ENCODE measurements around the gene NAALADL2.
"Not testable (repeated sequence)": the region's sequence is repeated elsewhere in the genome, so short reads cannot be mapped to it uniquely, and the experiment has no call there.

The NAALADL2 gene

GRCh38 chr3:175336406-175337133, 477.4 kb downstream of the NAALADL2 start:
- no peak for DNase-seq

DNA sequence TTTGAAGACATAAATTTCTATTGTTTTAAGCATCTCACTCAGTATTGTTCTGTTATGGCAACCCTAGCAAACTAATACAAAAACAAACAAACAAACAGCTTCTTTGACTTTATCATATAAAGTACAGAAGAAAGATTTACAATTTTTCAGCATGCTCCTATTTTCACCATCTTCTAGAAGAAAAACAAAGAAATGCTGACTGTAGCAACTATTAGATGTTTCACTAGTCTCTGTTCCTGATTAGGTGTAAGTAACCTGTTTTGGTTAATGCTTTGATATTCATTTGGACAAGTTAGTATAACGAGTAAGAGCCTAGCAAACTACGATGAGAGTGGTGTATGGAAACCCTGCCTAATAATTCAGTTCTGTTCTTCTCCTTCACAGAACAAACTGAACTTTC, 478.5 kb downstream of the NAALADL2 start:
- DNase-seq, result no peak

- no peak for DNase-seq
Measured at GRCh38 chr3:175338775-175339535, 479.8 kb downstream of the NAALADL2 start.

- DNase-seq, result no peak
Measured at GRCh38 chr3:175340338-175341015, 481.3 kb downstream of the NAALADL2 start.

DNA sequence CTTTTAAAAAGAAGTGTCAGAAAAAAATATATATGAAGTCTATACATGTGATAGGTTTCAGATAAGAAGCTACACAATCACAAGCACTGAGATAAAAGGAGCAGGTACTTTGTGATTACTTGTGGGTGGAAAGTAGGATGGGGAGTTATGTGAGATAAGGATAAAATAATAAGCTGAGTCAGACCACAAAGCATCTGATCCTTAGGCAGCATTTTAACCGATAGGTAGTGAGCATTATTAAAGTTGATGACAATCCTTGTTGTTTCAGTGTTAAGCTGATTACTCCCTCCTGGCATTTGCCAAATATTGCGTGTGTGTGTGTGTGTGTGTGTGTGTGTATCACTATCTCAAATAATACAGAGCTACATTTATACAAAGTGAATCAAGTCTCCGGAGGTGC, 483.1 kb downstream of the NAALADL2 start:
- DNase-seq, result no peak

GRCh38 chr3:175343946-175344345, 484.8 kb downstream of the NAALADL2 start:
- DNase-seq, result no peak

DNA sequence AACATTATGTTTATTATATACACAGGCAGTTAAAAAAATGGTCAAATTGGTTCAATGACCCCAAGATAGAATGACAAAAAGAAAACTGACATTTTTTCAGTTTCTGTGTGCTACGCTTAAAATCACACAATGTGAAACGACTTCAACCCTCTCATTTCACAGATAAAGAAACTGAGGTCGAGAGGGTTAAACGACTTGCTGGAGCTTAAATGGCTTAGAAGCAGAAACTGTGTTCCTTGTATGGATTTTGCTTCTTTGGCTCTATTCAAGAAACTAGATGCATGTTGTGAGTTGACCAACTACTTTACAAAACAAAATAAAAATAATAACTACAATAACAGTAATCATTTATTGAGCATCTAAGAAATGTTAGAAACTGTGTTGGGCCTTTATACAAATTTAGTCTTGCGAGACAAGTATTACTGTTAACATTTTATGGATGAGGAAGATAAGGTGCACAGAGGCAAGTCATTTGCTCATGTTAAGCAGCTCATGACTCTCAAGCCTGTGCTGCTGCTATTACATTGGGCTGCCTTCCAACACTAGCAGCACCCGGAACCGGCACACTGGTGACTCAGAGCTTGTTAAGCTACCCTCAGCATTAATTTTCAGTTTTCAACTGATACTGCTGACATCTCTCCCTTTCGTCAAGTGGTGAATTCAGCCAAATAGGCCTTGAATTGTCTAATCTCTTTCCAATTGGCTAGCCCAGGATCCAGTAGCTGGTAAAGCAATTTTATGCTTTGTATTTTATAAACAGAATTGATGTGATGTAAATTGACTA, 487.6 kb downstream of the NAALADL2 start:
- no peak for DNase-seq

DNA sequence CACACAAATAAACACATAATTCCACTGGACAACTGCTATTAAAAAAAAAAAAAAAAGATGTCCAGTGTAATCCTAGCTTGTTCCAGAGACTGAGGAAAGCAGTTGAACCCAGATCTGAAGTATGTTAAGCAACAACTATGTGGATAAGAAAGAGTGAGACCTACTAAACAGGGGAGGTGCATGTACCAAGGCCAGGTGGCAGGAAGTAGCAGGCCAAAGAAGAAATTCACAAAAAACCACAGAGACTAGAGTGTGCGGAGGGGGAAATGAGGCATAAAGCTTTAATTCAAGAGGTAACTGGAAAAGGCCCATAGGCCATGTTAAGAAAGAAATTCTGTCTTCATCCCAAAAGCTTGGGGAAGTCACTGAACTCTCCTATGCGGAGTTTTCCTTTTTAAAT, 490.0 kb downstream of the NAALADL2 start:
- DNase-seq, result no peak

DNA sequence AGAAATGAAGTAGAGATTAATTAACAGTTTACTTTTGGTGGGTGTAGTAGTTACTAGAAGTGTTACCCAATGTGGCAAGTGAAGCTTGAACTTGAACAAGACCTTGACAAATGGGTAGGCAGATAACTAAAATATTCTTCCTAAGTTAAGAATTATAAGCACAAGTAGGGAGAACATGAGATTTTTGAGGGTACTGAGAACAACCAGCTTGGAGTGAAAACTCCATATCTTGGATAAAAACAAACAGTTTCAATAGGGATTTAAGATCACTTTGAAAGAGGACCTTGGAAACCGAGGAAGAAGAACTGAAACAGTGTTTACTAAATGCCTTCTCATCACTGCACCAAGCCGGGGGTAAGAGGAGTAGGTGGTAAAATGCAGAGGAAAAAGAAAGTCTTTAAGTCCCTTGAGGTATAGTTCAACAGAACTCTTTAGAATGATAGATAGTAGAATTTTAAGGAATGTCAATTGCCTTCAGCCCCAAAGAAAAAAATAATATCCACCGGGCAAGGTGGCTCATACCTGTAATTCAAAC, 496.7 kb downstream of the NAALADL2 start:
- no peak for DNase-seq

DNA sequence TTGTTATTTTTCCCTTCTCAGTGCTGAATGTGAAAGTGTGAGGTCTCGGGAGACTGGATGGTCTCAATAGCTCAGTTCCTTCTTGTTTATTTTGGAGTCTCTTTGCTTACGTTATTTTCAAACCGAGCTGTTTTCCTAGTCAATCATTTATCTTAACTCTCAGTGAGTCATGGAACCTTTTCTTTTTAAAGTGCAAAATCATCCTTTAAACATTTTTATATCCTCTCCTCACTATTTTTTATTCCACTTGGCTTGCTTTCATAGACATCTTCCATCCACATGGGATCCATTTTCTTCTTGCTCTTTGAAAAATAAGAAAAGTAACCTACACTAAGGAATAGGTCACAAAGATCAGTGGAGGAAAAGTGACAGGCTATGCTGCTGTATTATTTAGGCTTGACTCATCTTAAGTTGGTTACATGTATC, 497.8 kb downstream of the NAALADL2 start:
- no peak for DNase-seq

DNA sequence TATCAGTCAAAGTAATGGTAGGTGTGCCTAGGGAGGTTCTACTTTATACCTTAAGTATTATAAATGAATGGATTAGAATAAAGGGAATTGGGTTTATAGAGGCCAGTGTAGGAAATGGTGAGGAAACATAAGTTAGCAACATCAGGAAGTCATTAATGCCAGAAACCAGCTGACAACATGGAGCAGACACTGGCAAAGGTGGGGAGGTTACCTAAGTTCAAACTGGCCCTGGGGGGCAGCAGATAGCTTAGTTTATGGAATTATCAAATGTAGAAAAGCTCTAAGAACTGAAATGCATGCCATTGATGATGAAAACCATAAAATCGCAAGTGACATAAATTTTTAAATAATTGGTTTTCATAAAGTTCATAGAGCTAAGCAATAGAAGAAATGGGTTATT, 498.6 kb downstream of the NAALADL2 start:
- DNase-seq, result no peak

- no peak for DNase-seq
Measured at GRCh38 chr3:175358935-175359334, 499.8 kb downstream of the NAALADL2 start.

DNA sequence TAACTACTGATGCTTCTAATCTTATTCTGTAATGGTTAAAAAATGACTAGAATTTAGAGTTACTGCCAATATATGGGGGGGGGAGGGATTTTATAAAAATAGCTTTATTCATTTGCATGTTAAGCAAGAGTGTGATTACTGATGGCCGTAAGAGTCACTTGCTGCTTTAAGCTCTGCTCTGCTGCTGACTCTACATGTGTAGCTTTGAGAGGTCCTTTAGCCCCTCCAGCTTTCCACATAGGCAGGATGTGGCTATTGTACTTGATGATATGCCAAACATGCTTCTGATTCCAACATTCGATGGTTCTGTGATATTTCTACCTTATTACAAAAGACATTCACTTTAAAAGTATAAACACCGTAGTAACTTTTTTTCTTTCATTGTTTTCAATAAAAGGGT, 511.3 kb downstream of the NAALADL2 start:
- not testable (repeated sequence) for DNase-seq

- not testable (repeated sequence) for DNase-seq
Measured at GRCh38 chr3:175371187-175371586, 512.1 kb downstream of the NAALADL2 start.

- no peak for DNase-seq
Measured at GRCh38 chr3:175374705-175375104, 515.6 kb downstream of the NAALADL2 start.

DNA sequence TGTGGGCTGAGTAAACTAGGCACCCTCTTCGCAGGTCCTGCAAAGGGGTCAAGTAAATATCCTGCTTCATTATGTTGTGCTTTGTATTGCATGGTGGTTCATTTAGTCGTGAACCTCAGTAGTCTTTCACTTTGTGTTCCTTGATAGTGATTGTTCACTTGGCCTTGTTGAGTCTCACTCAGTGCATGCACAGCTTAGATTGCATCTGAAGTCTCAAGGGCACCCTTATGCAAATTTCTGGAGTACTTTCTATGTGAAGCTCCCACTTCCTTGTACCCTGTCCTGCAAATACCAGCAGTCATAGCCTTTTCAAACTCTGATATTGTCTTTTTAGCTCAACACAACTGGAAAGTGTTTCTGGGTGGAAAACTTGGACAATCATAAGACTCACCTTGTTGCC, 519.2 kb downstream of the NAALADL2 start:
- no peak for DNase-seq

DNA sequence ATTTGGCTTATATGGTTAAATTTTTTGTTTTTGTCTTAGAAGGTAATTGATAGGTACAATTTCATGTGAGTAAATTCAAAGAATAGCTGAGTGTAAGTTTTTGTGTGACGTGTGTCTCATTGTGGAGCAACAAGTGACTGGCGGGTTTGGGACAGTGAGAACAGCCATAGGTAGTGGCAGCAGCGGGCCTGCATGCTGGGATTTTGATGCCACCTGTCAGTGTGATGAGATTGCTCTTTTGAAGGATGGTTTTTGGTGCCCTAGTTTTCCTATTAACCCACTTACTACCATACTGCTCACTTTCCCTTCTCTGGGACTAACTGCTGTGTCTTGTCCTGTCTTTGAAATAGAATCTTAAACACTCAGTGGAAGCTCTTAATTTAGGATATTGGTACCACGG, 522.6 kb downstream of the NAALADL2 start:
- no peak for DNase-seq

GRCh38 chr3:175383371-175383770, 524.2 kb downstream of the NAALADL2 start:
- DNase-seq, result no peak

DNA sequence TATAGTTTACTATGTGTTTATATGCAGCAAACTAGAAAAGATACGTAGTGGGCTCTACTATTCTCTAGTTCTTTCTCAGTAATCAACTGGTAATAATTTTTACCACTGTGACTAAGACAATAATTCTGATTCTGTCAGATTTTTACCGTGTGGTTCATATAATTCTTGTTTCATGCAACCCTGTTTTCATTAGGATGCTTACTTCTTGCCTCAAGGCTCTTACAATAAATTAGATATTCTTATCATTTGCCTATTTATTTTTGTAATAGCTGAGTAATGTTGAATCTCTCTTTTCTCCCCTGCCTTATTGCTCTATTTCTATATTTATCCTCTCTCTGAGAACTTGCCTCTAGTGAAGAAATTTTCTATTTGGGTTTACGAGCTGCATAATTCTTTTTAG, 524.7 kb downstream of the NAALADL2 start:
- no peak for DNase-seq

DNA sequence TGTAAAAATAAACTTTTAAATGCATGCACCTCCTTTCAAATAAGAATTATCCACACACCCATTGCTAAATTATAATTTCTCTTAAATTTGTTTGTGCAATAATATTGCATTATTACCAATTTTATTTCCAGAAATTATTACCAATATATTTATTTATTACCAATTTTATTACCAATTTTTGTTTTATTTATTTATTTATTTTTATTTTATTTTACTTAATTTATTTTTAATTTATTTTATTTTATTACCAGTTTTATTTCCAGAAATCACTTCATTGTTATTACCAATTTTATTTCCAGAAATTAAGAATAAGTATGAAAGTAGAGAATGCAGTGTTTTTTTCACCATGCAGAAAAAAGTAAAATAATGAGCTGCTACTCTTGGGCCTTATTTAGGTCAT, 525.4 kb downstream of the NAALADL2 start:
- DNase-seq, result no peak

DNA sequence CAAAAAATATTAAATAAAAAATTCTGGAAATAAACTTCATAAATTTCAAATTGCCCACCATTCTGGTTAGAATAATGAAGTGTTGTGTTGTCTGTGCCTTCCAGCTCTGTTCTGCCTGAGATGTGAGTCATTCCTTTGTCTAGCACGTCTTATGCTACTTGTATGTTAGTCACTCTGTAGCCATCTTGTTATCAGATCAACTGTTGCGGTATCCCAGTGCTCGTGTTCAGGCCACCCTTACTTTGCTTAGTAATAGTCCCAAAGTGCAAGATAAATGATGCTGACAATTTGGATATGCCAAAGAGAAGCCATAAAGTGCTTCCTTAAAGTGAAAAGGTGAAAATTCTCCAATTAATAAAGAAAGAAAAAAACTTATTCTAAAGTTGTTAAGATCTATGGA, 527.5 kb downstream of the NAALADL2 start:
- no peak for DNase-seq

DNA sequence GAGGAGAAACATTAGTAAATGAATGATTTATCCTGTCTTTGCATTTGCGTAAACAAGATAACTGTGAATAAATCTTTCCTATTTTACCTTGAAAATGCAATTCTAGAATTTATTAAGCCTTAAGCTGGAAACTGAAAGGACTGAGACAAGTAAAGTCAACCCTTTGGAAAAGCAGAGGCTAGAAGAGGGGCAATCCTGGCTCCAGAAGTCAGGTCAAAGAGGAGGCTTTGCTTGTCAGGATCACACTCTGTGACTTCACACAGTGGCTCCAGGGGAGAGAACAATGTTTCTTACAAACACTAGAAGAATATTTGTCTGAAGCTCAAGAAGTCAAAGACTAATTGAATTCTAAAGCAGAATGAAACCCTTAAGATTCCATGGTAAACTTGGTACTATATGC, 530.4 kb downstream of the NAALADL2 start:
- no peak for DNase-seq

GRCh38 chr3:175391601-175392000, 532.5 kb downstream of the NAALADL2 start:
- no peak for DNase-seq
